ENCODE measurements around the gene MS4A10. TPM values are rescaled to one million over a fixed set of nuclear protein-coding genes. Genes with fewer than 3 reads are reported as not detected.
A peak's percentile ranks its signal among the peaks of the same experiment; 100 is the strongest.

The MS4A10 gene
- polyA plus RNA-seq, 1 donor from 2014 or later = not detected

DNA sequence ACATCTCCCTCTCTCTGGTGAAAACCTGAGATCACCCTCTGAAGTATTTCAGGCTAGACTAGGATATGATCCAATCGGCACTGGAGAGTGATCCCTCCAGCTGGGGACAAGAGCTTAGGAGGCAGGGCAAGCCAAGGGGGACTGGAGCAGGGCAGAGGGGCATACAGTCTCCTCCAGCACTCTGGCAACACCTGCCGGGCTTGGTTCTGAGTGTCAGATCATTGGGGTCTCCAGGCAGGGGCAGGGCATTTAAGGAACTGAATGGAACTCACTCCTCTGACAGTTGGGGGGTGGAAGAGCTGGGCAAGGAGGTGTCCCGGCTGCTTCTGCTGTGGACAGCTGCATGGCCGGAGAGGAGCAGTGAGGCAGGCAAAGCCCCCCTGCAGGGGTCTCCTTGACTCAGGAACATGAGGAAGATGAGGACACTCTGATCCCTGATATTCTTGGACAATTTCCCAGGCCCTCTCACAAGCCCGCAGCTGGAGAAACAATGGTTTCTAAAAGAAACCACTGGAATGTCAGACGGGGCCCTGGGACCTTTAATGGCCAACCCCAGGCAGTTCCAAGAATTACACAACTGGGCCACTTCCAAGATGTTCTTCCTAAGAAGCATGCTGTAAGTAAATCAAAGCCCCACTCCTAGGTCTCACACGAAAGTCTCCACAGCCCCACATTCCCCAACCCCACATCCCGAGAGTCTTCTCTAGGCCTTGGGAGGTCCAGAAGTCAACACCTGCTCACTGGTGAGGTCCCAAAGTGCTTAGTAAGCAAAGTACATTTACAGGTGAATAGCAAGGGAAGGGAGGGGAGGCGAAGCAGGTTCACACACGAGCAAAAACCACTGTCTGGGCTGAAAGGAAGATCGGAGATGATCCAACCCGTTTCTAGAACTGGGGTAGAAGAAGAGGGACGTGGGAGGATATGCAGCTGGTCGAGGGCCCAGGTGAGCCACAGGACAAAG, 55.6 kb downstream of the MS4A10 start:
- Mint-ChIP-seq H3K4me1 (peaks cover 26 to 33% (median 29%) of the 10 kb centered on the region in 3 donors), H3K9me3 (no peaks in the 10 kb centered on the region), H3K4me3 (peak overlapping the region; percentile 59 to 100 (median 92)), H3K27ac (peak overlapping the region; percentile 85 to 98 (median 95)), H3K36me3 (peaks cover 4% of the 10 kb centered on the region), H3K27me3 (no peaks in the 10 kb centered on the region)

DNA sequence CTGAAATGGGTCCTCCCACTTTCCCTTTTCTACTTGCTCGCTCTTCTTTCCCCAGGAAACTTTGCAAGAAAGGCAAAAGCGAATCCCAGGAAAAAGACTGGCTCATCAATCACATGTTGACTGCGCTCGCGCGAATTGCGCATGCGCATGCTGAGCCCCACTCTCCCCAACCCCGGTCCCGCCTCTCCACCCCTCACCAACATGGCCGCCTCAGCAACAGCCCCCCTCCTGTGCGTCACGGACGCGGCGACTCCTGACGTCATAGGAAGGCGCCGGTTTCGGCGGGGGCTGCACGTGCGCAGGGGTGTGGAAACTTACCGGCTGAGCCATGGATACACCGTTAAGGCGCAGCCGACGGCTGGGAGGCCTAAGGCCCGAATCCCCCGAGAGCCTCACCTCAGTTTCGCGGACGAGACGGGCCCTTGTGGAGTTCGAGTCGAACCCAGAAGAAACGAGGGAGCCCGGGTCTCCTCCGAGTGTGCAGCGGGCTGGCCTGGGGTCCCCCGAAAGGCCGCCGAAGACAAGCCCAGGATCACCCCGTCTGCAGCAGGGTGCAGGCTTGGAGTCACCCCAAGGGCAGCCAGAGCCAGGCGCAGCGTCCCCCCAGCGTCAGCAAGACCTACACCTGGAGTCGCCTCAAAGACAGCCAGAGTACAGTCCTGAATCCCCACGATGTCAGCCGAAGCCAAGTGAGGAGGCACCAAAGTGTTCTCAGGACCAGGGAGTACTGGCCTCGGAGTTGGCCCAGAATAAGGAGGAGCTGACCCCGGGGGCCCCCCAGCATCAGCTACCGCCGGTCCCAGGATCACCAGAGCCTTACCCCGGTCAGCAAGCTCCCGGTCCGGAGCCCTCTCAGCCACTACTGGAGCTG, 56.9 kb downstream of the MS4A10 start, which contains the start of gene CCDC86:
CCDC86 (plus strand) TSS at position 317 of the 871 bp plus-strand sequence; CDS start at position 329, 12 bp downstream.
- H3K4me3 Mint-ChIP-seq = peak within 1 kb of the TSS; percentile 74 to 100 (median 92)
- H3K27me3 Mint-ChIP-seq = no peaks in the 10 kb centered on the region
- H3K36me3 Mint-ChIP-seq = peaks cover 4% of the 10 kb centered on the region
- H3K9me3 Mint-ChIP-seq = no peaks in the 10 kb centered on the region
- H3K27ac Mint-ChIP-seq = peak within 1 kb of the TSS; percentile 85 to 98 (median 95)
- H3K4me1 Mint-ChIP-seq = peaks cover 26 to 35% (median 31%) of the 10 kb centered on the region in 3 donors

DNA sequence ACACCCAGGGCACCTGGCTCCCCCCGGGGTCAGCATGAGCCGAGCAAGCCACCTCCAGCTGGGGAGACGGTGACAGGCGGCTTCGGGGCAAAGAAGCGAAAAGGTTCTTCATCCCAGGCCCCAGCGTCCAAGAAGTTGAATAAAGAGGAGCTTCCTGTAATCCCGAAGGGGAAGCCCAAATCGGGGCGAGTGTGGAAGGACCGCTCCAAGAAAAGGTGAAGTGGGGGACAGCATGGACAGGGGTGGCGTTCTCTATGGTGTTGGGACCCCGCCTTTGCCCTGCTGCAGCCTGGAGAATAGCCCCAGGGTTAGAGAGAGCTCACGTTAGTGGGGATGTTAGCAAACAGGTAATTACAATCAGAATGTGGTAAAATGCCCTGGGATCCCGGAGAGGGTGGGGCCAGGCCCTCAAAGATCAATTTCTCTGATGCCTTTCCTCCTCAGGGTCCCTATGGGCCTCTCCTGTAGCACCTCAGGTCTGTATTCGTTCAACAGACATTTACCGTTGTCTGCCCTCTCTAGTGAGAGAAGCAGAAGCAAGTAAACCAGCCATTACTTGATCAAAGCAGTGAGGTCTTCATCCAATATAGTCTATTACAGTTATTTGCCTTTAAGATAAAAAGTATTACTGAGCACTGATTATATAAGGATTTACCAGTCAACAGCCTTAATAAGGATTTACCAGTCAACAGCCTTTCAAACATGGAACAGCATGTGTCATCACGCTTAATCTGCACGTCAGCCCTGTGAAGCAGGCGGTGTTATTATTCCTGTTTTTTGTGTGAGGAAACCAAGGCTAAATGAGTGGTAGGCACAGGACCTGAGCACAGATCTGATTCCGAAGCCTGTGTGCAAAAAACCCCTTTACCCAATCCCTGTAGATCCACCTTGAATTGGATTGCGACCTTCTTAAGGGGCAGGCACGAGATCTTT, 57.8 kb downstream of the MS4A10 start:
- peaks cover 26 to 35% (median 31%) of the 10 kb centered on the region in 3 donors for H3K4me1 Mint-ChIP-seq
- no peaks in the 10 kb centered on the region for H3K9me3 Mint-ChIP-seq

DNA sequence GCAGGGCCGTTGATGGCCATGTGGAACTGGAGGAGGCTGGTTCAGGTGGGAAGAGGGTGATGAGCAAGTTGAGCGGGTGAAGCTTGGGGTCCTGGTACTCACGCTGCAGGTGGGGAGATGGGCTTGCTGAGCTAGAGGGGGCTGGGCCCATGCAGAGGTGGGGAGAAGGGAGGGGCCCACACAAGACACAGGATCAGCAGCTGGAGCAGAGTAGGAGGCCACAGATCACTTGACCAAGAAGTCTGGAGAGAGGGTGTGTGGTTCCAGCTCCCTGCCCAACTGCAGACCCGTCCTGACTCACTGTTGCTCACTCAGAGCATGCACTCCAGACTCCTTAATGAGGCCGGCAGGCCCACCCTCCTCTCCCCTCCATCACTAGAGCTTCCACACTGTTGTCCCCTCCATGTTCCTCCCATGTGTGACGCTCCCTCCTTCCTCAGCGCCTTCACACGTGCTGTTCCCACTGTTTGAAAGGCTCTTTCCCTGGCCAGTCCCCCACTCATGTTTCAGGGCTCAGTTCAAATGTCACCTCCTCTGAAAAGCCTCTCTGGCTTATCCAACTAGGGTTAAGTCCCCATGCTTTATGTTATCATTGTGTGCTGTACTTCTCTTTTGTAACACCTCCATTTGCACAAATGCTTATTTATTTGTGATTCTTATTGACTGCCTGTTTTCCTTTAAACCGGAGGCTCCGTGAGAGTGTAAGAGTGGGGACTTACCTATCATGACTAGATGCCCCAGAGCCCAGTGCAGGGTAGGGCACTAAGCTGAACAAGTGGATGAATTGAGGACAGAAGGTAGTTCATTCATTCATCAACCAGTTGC, 59.1 kb downstream of the MS4A10 start:
- H3K4me1 Mint-ChIP-seq = peaks cover 26 to 35% (median 31%) of the 10 kb centered on the region in 3 donors
- H3K36me3 Mint-ChIP-seq = peaks cover 4% of the 10 kb centered on the region
- H3K27ac Mint-ChIP-seq = peak overlapping the region; percentile 2 to 73 (median 21)
- no peaks in the 10 kb centered on the region for H3K27me3 Mint-ChIP-seq
- H3K9me3 Mint-ChIP-seq = no peaks in the 10 kb centered on the region
- peak overlapping the region; percentile 54 to 100 (median 76) for H3K4me3 Mint-ChIP-seq

More for the DNA sequence above, 57.8 kb downstream of the MS4A10 start:
- Mint-ChIP-seq H3K27ac (peak overlapping the region; percentile 85 to 98 (median 95)), H3K27me3 (no peaks in the 10 kb centered on the region), H3K4me3 (peak overlapping the region; percentile 74 to 100 (median 92)), H3K36me3 (peaks cover 4% of the 10 kb centered on the region)

DNA sequence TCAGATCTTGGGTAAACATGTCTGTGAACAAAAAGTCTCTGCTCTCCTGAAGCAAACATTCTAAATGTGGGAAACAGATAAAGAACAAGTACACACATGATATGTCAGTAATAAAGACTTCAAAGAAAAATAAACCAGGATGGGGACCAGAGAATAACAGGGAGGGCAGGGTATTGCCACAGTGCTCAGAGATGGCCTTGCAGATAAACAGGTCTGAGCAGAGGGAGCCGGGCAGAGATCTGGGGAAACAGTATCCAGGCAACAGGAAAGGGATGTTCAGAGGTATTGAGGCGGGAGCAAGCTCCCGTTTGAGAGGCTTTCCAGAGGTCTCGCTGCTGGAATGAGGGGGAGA, 59.7 kb downstream of the MS4A10 start:
- H3K36me3 Mint-ChIP-seq = peaks cover 4% of the 10 kb centered on the region
- H3K4me1 Mint-ChIP-seq = peaks cover 26 to 35% (median 31%) of the 10 kb centered on the region in 3 donors
- peak overlapping the region; percentile 17 to 97 (median 51) for H3K4me3 Mint-ChIP-seq
- H3K27ac Mint-ChIP-seq = peak overlapping the region in 2 of 3 donors; percentile 2 to 21
- H3K27me3 Mint-ChIP-seq = no peaks in the 10 kb centered on the region
- H3K9me3 Mint-ChIP-seq = no peaks in the 10 kb centered on the region

DNA sequence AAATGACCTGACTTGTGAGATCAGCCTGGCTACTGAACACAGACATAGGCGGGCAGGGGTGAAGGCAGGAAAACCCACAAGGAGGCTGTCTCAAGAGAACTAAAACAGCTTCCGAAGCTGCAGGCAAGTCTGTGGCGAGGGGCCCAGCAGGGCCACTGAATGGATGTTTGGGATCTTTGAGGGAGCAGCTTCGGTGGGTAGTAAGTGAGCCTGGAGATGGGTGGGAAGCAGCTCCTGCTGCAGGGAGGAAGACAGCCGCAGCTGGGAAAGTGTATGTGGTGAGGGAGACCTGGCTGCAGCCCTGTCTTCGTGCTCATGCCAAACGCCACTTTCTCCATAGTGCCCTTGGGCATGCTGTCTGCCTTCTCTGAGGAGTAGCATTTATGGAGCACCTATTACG, 60.2 kb downstream of the MS4A10 start:
- Mint-ChIP-seq H3K27ac (peak overlapping the region in 1 of 3 donors; percentile 27), H3K4me1 (peaks cover 26 to 35% (median 31%) of the 10 kb centered on the region in 3 donors), H3K9me3 (no peaks in the 10 kb centered on the region), H3K4me3 (peak overlapping the region in 1 of 4 donors; percentile 54), H3K36me3 (peaks cover 7% of the 10 kb centered on the region), H3K27me3 (no peaks in the 10 kb centered on the region)

DNA sequence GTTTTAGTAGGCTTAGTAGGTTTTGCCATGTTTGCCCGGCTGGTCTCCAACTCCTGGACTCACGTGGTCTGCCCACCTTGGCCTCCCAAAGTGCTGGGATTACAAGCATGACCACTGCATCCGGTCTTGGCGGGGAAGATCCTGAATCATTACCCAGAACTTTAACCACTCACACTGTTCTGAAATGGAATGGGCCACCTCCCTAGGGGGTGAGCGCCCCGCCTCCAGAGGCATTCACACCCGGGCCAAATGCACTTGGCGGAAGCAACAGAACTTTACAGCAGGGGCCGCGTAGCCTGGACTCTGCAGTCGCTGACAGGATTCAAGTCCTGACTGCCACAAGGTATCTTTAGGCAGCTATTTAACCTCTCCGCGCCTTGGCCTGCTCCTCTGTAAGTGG, 62.1 kb downstream of the MS4A10 start:
- H3K9me3 Mint-ChIP-seq = no peaks in the 10 kb centered on the region
- H3K4me1 Mint-ChIP-seq = peaks cover 21 to 29% (median 28%) of the 10 kb centered on the region in 3 donors
- no peak overlapping the region for H3K27ac Mint-ChIP-seq
- peaks cover 19% of the 10 kb centered on the region for H3K36me3 Mint-ChIP-seq
- H3K4me3 Mint-ChIP-seq = no peak overlapping the region
- H3K27me3 Mint-ChIP-seq = no peaks in the 10 kb centered on the region

DNA sequence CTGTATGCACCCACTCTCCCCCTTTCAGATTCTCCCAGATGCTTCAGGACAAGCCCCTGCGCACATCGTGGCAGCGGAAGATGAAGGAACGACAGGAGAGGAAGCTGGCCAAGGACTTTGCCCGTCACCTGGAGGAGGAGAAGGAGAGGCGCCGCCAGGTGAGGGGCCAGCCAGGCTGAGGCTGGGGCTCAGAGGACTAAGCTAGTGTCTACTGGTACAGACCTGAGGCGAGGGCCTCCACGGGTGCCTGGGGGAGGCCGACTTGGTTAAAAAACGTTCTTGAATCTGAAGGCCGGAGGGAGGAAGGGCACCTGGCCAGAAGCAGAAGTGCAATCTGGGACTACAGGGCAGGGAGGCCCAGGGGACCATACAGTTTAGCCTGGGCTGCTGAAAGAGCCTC, 62.8 kb downstream of the MS4A10 start:
- Mint-ChIP-seq H3K4me3 (peak overlapping the region in 1 of 4 donors; percentile 68), H3K27ac (no peak overlapping the region), H3K27me3 (no peaks in the 10 kb centered on the region), H3K4me1 (peaks cover 18 to 26% (median 26%) of the 10 kb centered on the region in 3 donors), H3K36me3 (peaks cover 19% of the 10 kb centered on the region), H3K9me3 (no peaks in the 10 kb centered on the region)

DNA sequence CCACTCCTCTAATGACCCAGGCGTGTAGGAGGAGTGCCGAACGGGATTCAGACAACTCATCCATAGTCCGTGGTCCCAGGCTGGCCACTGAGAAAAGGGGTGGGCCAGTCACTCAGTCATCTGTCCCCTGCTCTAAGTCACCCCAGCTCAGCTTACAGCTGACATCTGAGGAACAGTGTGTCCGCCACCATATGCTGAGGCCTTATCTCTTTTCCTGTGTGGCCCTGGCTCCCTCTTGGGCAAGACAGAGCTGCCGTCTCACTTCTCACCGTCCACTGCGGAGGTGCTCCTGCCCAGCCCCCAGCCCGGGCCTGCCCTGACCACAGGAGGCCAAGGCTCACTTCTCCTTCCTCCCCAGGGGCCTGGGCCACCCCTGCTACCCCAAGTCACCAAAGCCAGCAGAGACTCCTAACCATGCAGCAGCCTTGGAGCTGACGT, 63.6 kb downstream of the MS4A10 start:
- Mint-ChIP-seq H3K9me3 (no peaks in the 10 kb centered on the region), H3K36me3 (peaks cover 19% of the 10 kb centered on the region)

DNA sequence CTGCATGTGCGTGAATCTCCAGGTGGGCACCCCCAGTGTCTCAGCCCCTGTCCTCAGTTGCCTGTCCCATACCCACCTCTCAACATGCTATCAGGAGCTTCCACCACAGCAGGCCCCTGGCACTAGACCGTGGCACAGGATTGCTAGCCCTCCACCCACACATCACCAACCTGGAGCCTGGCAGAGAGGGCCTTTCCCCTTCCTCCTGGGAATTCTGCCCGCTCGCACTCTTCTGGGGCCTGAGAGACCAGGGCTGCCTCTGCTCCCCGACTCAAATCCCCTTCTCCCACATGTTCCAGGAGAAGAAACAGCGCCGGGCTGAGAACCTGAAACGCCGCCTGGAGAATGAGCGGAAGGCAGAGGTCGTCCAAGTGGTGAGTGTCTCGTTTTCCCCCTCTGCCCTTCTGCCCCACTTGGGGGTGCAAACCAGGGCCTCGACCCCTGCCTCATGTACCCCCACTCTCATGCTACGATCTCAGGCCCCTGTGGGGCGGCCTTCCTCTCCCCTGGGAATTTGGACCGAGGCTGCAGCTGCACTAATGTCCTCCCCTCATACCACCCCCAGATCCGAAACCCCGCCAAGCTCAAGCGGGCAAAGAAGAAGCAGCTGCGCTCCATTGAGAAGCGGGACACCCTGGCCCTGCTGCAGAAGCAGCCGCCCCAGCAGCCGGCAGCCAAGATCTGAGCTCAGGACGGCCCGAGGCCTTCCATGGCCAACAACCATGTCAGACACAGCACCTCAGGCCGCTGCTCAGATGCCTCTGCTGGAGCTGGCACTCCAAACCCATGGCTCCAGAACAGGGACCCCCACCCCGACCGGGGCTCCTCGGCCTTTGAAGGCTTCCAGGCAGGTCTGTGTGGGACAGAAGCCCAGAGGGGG, 64.7 kb downstream of the MS4A10 start:
- Mint-ChIP-seq H3K36me3 (peaks cover 16% of the 10 kb centered on the region), H3K4me1 (peaks cover 1 to 9% (median 7%) of the 10 kb centered on the region in 3 donors), H3K9me3 (no peaks in the 10 kb centered on the region), H3K27me3 (no peaks in the 10 kb centered on the region), H3K4me3 (peak overlapping the region in 1 of 4 donors; percentile 37), H3K27ac (no peak overlapping the region)

More for the DNA sequence above, 63.6 kb downstream of the MS4A10 start:
- peaks cover 9 to 18% (median 18%) of the 10 kb centered on the region in 3 donors for H3K4me1 Mint-ChIP-seq
- no peak overlapping the region for H3K4me3 Mint-ChIP-seq
- peak overlapping the region in 1 of 3 donors; percentile 39 for H3K27ac Mint-ChIP-seq
- no peaks in the 10 kb centered on the region for H3K27me3 Mint-ChIP-seq
